Left lung (tissue), 10 donors: ENCODE data around the gene GRIK5. TPM values are rescaled to one million over a fixed set of nuclear protein-coding genes. Genes with fewer than 3 reads are reported as not detected.

ENCODE experiments used
- ATAC-seq: fragments of 200-7000 bp; cut with Tn5 transposase; one replicate; pipeline ENCODE4 v1.9.1; 2020; ENCODE audit warnings: moderate library complexity
- DNase-seq, 4 donors: peaks; one replicate each; pipeline ENCODE4 v3.0.0-alpha.2; 2013 to 2020
- H3K27ac ChIP-seq, 2 donors: fragments of 200-600 bp; sonication (generic) in 1 of 2; one replicate each; pipeline versions ENCODE4 v1.5.0 to v1.8.0; 2020 to 2021
- H3K27me3 ChIP-seq, 2 donors: fragments of 200-600 bp; sonication (generic) in 1 of 2; one replicate each; pipeline versions ENCODE4 v1.5.0 to v1.8.0; 2020 to 2021
- H3K36me3 ChIP-seq, 2 donors: fragments of 200-600 bp; sonication (generic) in 1 of 2; one replicate each; pipeline versions ENCODE4 v1.5.0 to v1.8.0; 2020 to 2021
- H3K4me1 ChIP-seq, 2 donors: fragments of 200-600 bp; one replicate each; pipeline ENCODE4 v1.8.0; 2021
- H3K4me3 ChIP-seq, 2 donors: fragments of 200-600 bp; sonication (generic) in 1 of 2; one replicate each; pipeline versions ENCODE4 v1.5.0 to v1.8.0; 2020 to 2021; ENCODE audit warnings: mild to moderate bottlenecking in 1 of 2
- H3K9me3 ChIP-seq, 2 donors: fragments of 200-600 bp; sonication (generic) in 1 of 2; one replicate each; pipeline versions ENCODE4 v1.5.0 to v1.8.0; 2020 to 2021
- intact Hi-C, 2 donors: fragments of 100-400 bp; cut with DNase I; formaldehyde crosslinking; loops; one replicate each; pipeline versions ENCODE4 v1.11.2 to v1.14.2; 2022
- polyA plus RNA-seq, 6 donors: library from polyadenylated mRNA; unstranded; fragments of 120-200 nt; gene quantifications; one replicate each; pipeline ENCODE4 v1.2.1, GENCODE V29; 2013; ENCODE audit not compliant: insufficient read length in 6 of 6
- total RNA-seq, 2 donors: library from RNA; stranded (reverse); fragmentation: NEBNext Ultra II Directional; extraction: Animal tissue kit (Norgen Biotek cat#: 25700); gene quantifications; one replicate each; pipeline ENCODE4 v1.2.1, GENCODE V29; 2021
- TF ChIP-seq, protein P1 (sequence below), 2 donors: fragments of 200-600 bp; sonication (generic) in 1 of 2; IDR thresholded peaks; one replicate each; pipeline versions ENCODE4 v1.5.0 to v1.8.0; 2021; ENCODE audit warnings: antibody characterized with exemption in 2 of 2
- donor health status: DM: no; HTN: yes; CAD: no.
- donor health status: DM: no; HTN: no; CAD: no.

GRIK5 gene
- total and polyA plus RNA-seq, 8 donors: 0.29 to 11.6 (median 4.6) TPM

DNA sequence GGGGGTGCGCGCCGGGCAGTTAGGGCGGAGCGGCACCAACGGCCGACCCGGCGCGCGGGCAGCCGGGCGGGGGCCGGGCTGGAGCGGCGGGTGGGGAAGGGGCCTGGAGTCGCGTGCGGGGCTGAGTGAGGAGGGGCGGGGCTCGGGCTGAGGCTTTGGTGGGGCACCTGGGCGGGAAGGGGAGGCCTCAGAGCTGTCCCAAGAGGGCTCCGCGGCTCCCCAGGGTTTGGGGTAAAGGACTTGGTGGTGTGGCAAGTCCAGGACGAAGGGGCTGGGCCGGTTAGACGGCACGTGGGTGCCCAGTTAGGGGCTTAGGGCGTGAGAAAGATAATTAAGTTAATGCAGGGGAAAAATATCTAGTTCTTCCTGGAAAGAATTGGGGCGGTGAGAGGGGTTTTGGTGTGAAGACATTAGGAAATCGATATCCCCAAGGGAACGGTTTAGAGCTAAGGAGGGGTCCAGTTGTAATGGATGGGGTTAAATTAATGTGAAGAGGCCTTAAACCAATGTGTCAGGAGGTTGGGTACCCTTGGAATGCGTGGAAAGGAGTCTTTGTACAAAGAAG, 6.5 kb upstream of the GRIK5 start:
- peak in 1 of 4 donors; percentile 56 for DNase-seq
- peaks cover 12 to 25% of the 10 kb centered on the region in 2 donors for H3K4me1 ChIP-seq
- ATAC-seq: no peak
- peaks cover 0 to 35% of the 10 kb centered on the region in 2 donors for H3K36me3 ChIP-seq
- H3K27ac ChIP-seq: peak overlapping the region in 1 of 2 donors; percentile 97
- no peaks in the 10 kb centered on the region for H3K27me3 ChIP-seq
- no peaks in the 10 kb centered on the region for H3K9me3 ChIP-seq
- TF ChIP-seq, protein P1, sequence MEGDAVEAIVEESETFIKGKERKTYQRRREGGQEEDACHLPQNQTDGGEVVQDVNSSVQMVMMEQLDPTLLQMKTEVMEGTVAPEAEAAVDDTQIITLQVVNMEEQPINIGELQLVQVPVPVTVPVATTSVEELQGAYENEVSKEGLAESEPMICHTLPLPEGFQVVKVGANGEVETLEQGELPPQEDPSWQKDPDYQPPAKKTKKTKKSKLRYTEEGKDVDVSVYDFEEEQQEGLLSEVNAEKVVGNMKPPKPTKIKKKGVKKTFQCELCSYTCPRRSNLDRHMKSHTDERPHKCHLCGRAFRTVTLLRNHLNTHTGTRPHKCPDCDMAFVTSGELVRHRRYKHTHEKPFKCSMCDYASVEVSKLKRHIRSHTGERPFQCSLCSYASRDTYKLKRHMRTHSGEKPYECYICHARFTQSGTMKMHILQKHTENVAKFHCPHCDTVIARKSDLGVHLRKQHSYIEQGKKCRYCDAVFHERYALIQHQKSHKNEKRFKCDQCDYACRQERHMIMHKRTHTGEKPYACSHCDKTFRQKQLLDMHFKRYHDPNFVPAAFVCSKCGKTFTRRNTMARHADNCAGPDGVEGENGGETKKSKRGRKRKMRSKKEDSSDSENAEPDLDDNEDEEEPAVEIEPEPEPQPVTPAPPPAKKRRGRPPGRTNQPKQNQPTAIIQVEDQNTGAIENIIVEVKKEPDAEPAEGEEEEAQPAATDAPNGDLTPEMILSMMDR (IDR thresholded peaks at IDR 0.05): no peak
- intact Hi-C loops: no loop called here
- H3K4me3 ChIP-seq: peak overlapping the region; percentile 73 to 81

DNA sequence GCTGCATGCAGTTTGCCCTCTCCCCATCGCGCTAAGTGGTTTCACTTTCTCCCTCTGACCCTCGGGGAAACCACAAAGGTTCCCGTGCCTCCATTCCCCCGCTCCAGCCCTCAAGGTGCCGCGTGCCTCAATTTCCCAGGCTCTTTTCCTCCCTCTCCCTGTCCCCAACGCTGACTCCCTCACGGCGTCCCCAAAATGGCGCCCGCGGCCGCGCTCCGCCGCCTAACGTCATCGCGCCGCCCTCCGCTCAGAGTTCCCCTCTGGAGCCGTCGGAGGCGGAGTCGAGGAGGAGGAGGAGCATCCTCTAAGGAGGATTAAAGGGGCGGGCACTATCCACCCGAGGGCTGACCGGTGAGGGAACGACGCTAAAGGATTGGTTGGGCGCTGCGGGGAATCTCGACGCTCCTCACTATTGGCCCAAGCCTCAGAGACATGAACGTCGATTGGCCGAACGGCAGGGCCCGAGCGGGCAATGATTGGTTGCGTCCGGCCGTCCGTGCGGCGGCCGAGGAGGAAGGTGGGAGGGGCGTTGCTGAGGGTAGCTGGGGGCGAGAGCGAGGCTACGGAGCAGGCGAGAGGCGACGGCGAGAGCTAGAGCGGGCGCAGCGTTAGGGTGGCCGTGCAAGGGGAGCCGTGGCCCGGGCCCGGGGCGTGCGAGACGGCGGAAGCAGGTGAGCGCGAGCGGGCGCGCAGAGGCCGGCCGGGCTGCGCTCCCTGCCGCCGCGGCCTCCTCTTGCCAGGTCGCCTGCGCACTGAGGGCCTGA, 5.8 kb upstream of the GRIK5 start, which contains the start of gene ZNF574:
ZNF574 (plus strand) TSS at position 551 of the 764 bp plus-strand sequence. CDS start 2,441 bp downstream, outside the sequence.
- DNase-seq: peak; percentile 98 to 99 (median 99)
- ATAC-seq: peak; percentile 98
- Histone ChIP-seq H3K27ac (peak within 1 kb of the TSS; percentile 95 to 97), H3K27me3 (no peaks in the 10 kb centered on the region), H3K4me3 (peak within 1 kb of the TSS; percentile 73 to 81), H3K9me3 (no peaks in the 10 kb centered on the region), H3K36me3 (peaks cover 0 to 28% of the 10 kb centered on the region in 2 donors), H3K4me1 (peaks cover 12 to 25% of the 10 kb centered on the region in 2 donors)
- intact Hi-C loops: no loop called here
- TF ChIP-seq, protein P1 (IDR thresholded peaks at IDR 0.05): no peak

DNA sequence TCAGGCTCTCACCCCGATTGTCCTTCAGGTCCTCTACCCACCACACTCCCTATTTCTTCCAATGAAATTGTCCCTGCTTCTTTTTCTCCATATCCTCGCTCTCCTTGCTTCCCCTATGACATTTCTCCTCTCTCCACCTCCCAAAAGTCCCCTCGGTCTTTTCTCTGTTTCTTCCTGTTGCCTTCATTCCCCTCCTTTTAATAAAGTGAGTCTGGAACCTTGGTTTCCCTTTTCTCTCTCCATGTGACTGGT, 5.3 kb upstream of the GRIK5 start:
- TF ChIP-seq, protein P1 (IDR thresholded peaks at IDR 0.05): no peak
- peaks cover 0 to 23% of the 10 kb centered on the region in 2 donors for H3K36me3 ChIP-seq
- no peak for DNase-seq
- no peaks in the 10 kb centered on the region for H3K9me3 ChIP-seq
- peaks cover 12 to 25% of the 10 kb centered on the region in 2 donors for H3K4me1 ChIP-seq
- intact Hi-C loops: no loop called here
- peak overlapping the region; percentile 53 to 81 for H3K4me3 ChIP-seq
- peak overlapping the region; percentile 95 to 97 for H3K27ac ChIP-seq
- peaks cover 0 to 2% of the 10 kb centered on the region in 2 donors for H3K27me3 ChIP-seq
- ATAC-seq: peak; percentile 15

DNA sequence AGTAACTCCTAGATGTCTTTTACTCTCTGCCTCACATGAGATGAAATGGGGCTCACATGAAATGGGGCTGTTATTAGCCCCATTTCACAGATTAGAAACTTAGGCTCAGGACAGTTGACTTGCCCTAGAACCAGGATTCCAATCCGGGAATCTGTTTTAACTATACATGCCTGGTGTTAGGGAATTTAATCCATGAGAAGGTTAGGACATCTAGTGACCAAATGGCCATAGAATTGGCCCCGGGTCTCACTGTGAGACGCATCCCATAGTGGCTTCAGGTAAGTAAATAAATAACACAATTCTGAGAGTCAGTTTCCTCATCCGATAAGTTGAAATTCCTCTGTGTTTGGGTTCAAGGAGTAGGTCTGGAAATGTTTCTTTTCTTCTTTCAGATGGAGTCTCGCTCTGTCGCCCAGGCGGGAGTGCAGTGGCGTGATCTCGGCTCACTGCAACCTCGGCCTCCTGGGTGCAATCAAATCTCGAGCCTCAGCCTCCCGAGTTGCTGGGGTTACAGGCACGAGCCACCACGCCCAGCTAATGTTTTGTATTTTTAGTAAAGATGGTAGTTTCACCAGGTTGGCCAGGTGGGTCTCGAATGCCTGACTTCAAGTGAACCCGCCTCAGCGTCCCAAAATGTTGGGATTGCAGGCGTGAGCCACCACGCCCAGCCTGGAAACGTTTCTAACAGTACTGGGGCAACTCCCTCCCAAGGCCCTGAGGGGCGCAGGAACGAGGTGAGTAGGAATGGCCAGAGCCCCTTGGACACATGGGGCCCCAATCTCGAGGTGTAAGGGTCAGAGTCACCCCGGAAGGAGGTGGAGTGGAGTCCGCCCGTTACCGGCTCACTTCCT, 4.7 kb upstream of the GRIK5 start:
- ATAC-seq (no peak), DNase-seq (peak in 3 of 4 donors; percentile 27 to 75 (median 43))
- no peaks in the 10 kb centered on the region for H3K9me3 ChIP-seq
- peaks cover 5 to 8% of the 10 kb centered on the region in 2 donors for H3K27me3 ChIP-seq
- H3K4me1 ChIP-seq: peaks cover 12 to 25% of the 10 kb centered on the region in 2 donors
- peak overlapping the region; percentile 95 to 97 for H3K27ac ChIP-seq
- intact Hi-C loops: no loop called here
- peaks cover 0 to 18% of the 10 kb centered on the region in 2 donors for H3K36me3 ChIP-seq
- TF ChIP-seq, protein P1 (IDR thresholded peaks at IDR 0.05): no peak
- peak overlapping the region; percentile 53 to 81 for H3K4me3 ChIP-seq
